H1 (cell line): ENCODE data around the gene LGI4. TPM values are rescaled to one million over a fixed set of nuclear protein-coding genes. Genes with fewer than 3 reads are reported as not detected.

ENCODE experiments used
- CTCF ChIA-PET: fragments of 300-600 bp; sonication (Branson Sonifier 250); formaldehyde crosslinking; loops from one replicate; lab custom pipeline; 2021; ENCODE audit not compliant: partially characterized antibody; lab: Charles Lee
- POLR2A ChIA-PET: fragments of 300-600 bp; sonication (Branson Sonifier 250); formaldehyde crosslinking; loops from one replicate; lab custom pipeline; 2021; ENCODE audit warnings: inconsistent platforms; ENCODE audit not compliant: partially characterized antibody; lab: Charles Lee
- DNase-seq, 2 experiments: peaks; one replicate each; pipeline versions ENCODE4 v3.0.0 to v3.0.0-alpha.2; 2010 to 2022; ENCODE audit warnings: low spot score in 2 of 2, low read depth in 1 of 2, mixed read lengths in 1 of 2
- FAIRE-seq: peaks from 2 replicates; lab custom pipeline; 2011; peaks lifted over from hg19 to GRCh38; lab: Jason Lieb, UNC
- H2AFZ ChIP-seq: 2 replicates; pipeline ENCODE4 v1.8.1; 2012; ENCODE audit warnings: low read length, inconsistent platforms
- H2AK5ac ChIP-seq: 2 replicates; pipeline ENCODE4 v1.6.1; 2013; ENCODE audit warnings: low read depth, low read length
- H2BK120ac ChIP-seq: replicated peaks from 2 replicates; pipeline ENCODE3; 2013; ENCODE audit warnings: low read depth, low read length, inconsistent platforms
- H2BK12ac ChIP-seq: 2 replicates; pipeline ENCODE4 v1.6.1; 2013; ENCODE audit warnings: low read depth, low read length
- H2BK15ac ChIP-seq: 2 replicates; pipeline ENCODE4 v1.6.1; 2013; ENCODE audit warnings: low read length
- H2BK20ac ChIP-seq: 2 replicates; pipeline ENCODE4 v1.6.1; 2013; ENCODE audit warnings: low read length
- H2BK5ac ChIP-seq: 2 replicates; pipeline ENCODE4 v1.6.1; 2013; ENCODE audit warnings: low read depth, low read length
- H3K14ac ChIP-seq: 2 replicates; pipeline ENCODE4 v1.6.1; 2013; ENCODE audit warnings: inconsistent platforms; ENCODE audit not compliant: insufficient read length
- H3K18ac ChIP-seq: 2 replicates; pipeline ENCODE4 v1.6.1; 2013; ENCODE audit warnings: low read length; ENCODE audit errors: extremely low read depth
- H3K23ac ChIP-seq: 2 replicates; pipeline ENCODE4 v1.6.1; 2013; ENCODE audit warnings: inconsistent platforms; ENCODE audit not compliant: insufficient read length
- H3K23me2 ChIP-seq: 2 replicates; pipeline ENCODE4 v1.6.1; 2013; ENCODE audit warnings: low read depth, low read length
- H3K27ac ChIP-seq: 2 replicates; pipeline ENCODE4 v1.6.1; 2011; ENCODE audit warnings: low read depth, low read length, inconsistent platforms
- H3K27me3 ChIP-seq, 4 experiments: replicated peaks in 1 of 4; 1 replicate in 1 of 4; 2 replicates in 3 of 4; pipeline versions ENCODE4 v1.6.1 to v1.8.1; 2011 to 2013; ENCODE audit warnings: low read length in 3 of 4, mild to moderate bottlenecking in 3 of 4, inconsistent platforms in 2 of 4, mixed read lengths in 2 of 4, moderate library complexity in 1 of 4; ENCODE audit not compliant: control insufficient read depth in 3 of 4, insufficient read depth in 3 of 4; ENCODE audit errors: extremely low read depth in 1 of 4
- H3K36me3 ChIP-seq, 4 experiments: 2 replicates each; pipeline versions ENCODE4 v1.6.1 to v1.8.1; 2011 to 2013; ENCODE audit warnings: mild to moderate bottlenecking in 4 of 4, low read length in 3 of 4, moderate library complexity in 2 of 4, control low read depth in 1 of 4, inconsistent platforms in 1 of 4; ENCODE audit not compliant: insufficient read depth in 4 of 4, control insufficient read depth in 2 of 4
- H3K4ac ChIP-seq: replicated peaks from 2 replicates; pipeline ENCODE3; 2013; ENCODE audit warnings: low read length, low read depth, mixed read lengths, inconsistent platforms; ENCODE audit not compliant: insufficient read length
- H3K4me1 ChIP-seq, 4 experiments: replicated peaks in 1 of 4; 1 replicate in 1 of 4; 2 replicates in 3 of 4; pipeline versions ENCODE4 v1.6.1 to v1.8.1; 2011 to 2013; ENCODE audit warnings: low read length in 3 of 4, inconsistent platforms in 2 of 4, mixed read lengths in 1 of 4; ENCODE audit not compliant: insufficient read depth in 4 of 4, control insufficient read depth in 3 of 4
- H3K4me2 ChIP-seq, 2 experiments: 2 replicates each; pipeline versions ENCODE4 v1.6.1 to v1.8.1; 2011 to 2013; ENCODE audit warnings: low read depth in 2 of 2, low read length in 2 of 2, control low read depth in 1 of 2, inconsistent platforms in 1 of 2, mild to moderate bottlenecking in 1 of 2; ENCODE audit not compliant: insufficient read depth in 1 of 2
- H3K4me3 ChIP-seq, 4 experiments: fragments of 200-600, 300-600 bp in 1 of 4; sonication (generic), shearing (Covaris generic), sonication (Bioruptor Twin) in 1 of 4; 2 replicates each; pipeline versions ENCODE4 v1.5.1 to v1.8.1; 2011 to 2016; ENCODE audit warnings: low read length in 4 of 4, low read depth in 3 of 4, control low read depth in 2 of 4, inconsistent platforms in 2 of 4, mild to moderate bottlenecking in 2 of 4, mixed read lengths in 1 of 4, moderate library complexity in 1 of 4; ENCODE audit not compliant: insufficient read depth in 2 of 4; ENCODE audit errors: extremely low read depth in 1 of 4
- H3K56ac ChIP-seq: replicated peaks from 2 replicates; pipeline ENCODE3; 2013; ENCODE audit warnings: low read depth, mild to moderate bottlenecking, mixed read lengths, low read length, inconsistent platforms; ENCODE audit not compliant: insufficient read length
- H3K79me1 ChIP-seq: 2 replicates; pipeline ENCODE4 v1.6.1; 2013; ENCODE audit warnings: low read depth, low read length, control low read depth
- H3K79me2 ChIP-seq, 2 experiments: 2 replicates each; pipeline versions ENCODE4 v1.6.1 to v1.8.1; 2012 to 2013; ENCODE audit warnings: low read length in 2 of 2, mild to moderate bottlenecking in 2 of 2, inconsistent platforms in 1 of 2; ENCODE audit not compliant: insufficient read depth in 2 of 2, control insufficient read depth in 1 of 2
- H3K9ac ChIP-seq, 4 experiments: replicated peaks in 1 of 4; 1 replicate in 1 of 4; 2 replicates in 3 of 4; pipeline versions ENCODE4 v1.6.1 to v1.8.1; 2011 to 2013; ENCODE audit warnings: low read depth in 3 of 4, low read length in 3 of 4, control low read depth in 2 of 4, mild to moderate bottlenecking in 2 of 4, moderate library complexity in 2 of 4, inconsistent platforms in 1 of 4; ENCODE audit errors: extremely low read depth in 1 of 4
- H3K9me3 ChIP-seq, 2 experiments: 2 replicates each; pipeline versions ENCODE4 v1.6.1 to v1.8.1; 2012 to 2013; ENCODE audit warnings: mild to moderate bottlenecking in 2 of 2, moderate library complexity in 2 of 2, control low read depth in 1 of 2, inconsistent platforms in 1 of 2, low read depth in 1 of 2, low read length in 1 of 2, mixed read lengths in 1 of 2; ENCODE audit not compliant: insufficient read depth in 2 of 2
- H4K20me1 ChIP-seq, 2 experiments: replicated peaks in 1 of 2; 2 replicates each; pipeline versions ENCODE3 to v1.8.1; 2011 to 2013; ENCODE audit warnings: inconsistent platforms in 2 of 2, low read length in 2 of 2, mild to moderate bottlenecking in 1 of 2; ENCODE audit not compliant: insufficient read depth in 2 of 2, control insufficient read depth in 1 of 2
- H4K5ac ChIP-seq: 2 replicates; pipeline ENCODE4 v1.6.1; 2013; ENCODE audit warnings: low read length, low read depth, mixed read lengths, inconsistent platforms; ENCODE audit not compliant: insufficient read length
- H4K8ac ChIP-seq: 2 replicates; pipeline ENCODE4 v1.8.0; 2013; ENCODE audit warnings: mild to moderate bottlenecking, moderate library complexity, low read length, inconsistent platforms; ENCODE audit not compliant: insufficient read depth; ENCODE audit errors: extremely low read depth
- H4K91ac ChIP-seq: replicated peaks from 2 replicates; pipeline ENCODE3; 2013; ENCODE audit warnings: low read length, mixed read lengths, inconsistent platforms; ENCODE audit not compliant: insufficient read length
- CEBPB ChIP-seq: IDR thresholded peaks from 2 replicates; pipeline ENCODE4 v1.6.1; 2012; ENCODE audit warnings: low read depth, low read length
- JUN ChIP-seq: IDR thresholded peaks from 2 replicates; pipeline ENCODE4 v1.6.1; 2011; ENCODE audit warnings: low read depth, mild to moderate bottlenecking, improper control_type of control experiment, low read length
- RAD21 ChIP-seq, 2 experiments: IDR thresholded peaks in 1 of 2; conservative IDR thresholded peaks in 1 of 2; 2 replicates each; pipeline ENCODE4 v1.6.1; 2011; ENCODE audit warnings: low read depth in 2 of 2, low read length in 2 of 2, improper control_type of control experiment in 1 of 2, inconsistent platforms in 1 of 2, mild to moderate bottlenecking in 1 of 2, moderate library complexity in 1 of 2
- RFX5 ChIP-seq: IDR thresholded peaks from 2 replicates; pipeline ENCODE4 v1.6.1; 2011; ENCODE audit warnings: low read depth, low read length, improper control_type of control experiment, borderline replicate concordance
- SAP30 ChIP-seq: fragments of 300-600 bp; sonication (generic); IDR thresholded peaks from 2 replicates; pipeline ENCODE4 v1.7.1; 2012; ENCODE audit warnings: low read length, moderate library complexity, mild to moderate bottlenecking, inconsistent platforms; ENCODE audit not compliant: insufficient read depth, insufficient replicate concordance
- SP1 ChIP-seq: IDR thresholded peaks from 2 replicates; pipeline ENCODE4 v1.6.1; 2011; ENCODE audit warnings: low read depth, low read length
- ZNF274 ChIP-seq: IDR thresholded peaks from 2 replicates; pipeline ENCODE4 v1.7.0; 2012; ENCODE audit warnings: low read length, borderline replicate concordance; ENCODE audit errors: extremely low read depth
- WGBS, 2 experiments: shearing (Covaris generic) in 1 of 2; methylation state at CpG; one replicate each; pipeline versions ENCODE4 v1.1.6 to v1.1.7; 2013 to 2015; ENCODE audit warnings: low lambda C conversion rate in 2 of 2, mixed read lengths in 2 of 2, inconsistent platforms in 1 of 2, low coverage in 1 of 2, missing lambda C conversion rate in 1 of 2; ENCODE audit not compliant: insufficient replicate concordance in 2 of 2, insufficient coverage in 1 of 2, insufficient read length in 1 of 2; ENCODE audit errors: extremely low coverage in 1 of 2, missing lambda C conversion rate in 1 of 2; 5-methylcytosine and 5-hydroxymethylcytosine counted together
- polyA plus RNA-seq, 7 experiments: library from polyadenylated mRNA; depleted of rRNA in 3 of 7; stranded (reverse) in 5 of 7; unstranded in 2 of 7; fragments of >200 nt in 5 of 7; fragments of 200-250 nt in 2 of 7; gene quantifications; 1 replicate in 5 of 7; 2 replicates in 1 of 7; 4 replicates in 1 of 7; pipeline versions ENCODE4 v1.2.1 to v1.2.3, GENCODE V29; 2011 to 2013; ENCODE audit warnings: missing spikeins in 2 of 7, mixed read lengths in 2 of 7
- total RNA-seq: library from RNA; stranded (reverse); fragmentation: NEBNext Ultra II Directional; extraction: Animal tissue kit (Norgen Biotek cat#: 25700); gene quantifications from 2 replicates; pipeline ENCODE4 v1.2.1, GENCODE V29; 2021

The LGI4 gene
- total and polyA plus RNA-seq, 2 of the 8 experiments (the other 6 are each of a cell fraction or from before 2014, with no cell fraction given) = 2.0 to 8.2 TPM

- ChIA-PET POLR2A (interaction anchor here (0.8 to 4.8 kb wide), 4 partner anchors 10 to 107 kb away, joined by 3 to 67 read pairs (median 4); partner anchors contain the start of gene FXYD5), CTCF (interaction anchor here (0.6 to 3.7 kb wide), 10 partner anchors 9 to 76 kb away, joined by 3 to 60 read pairs (median 4); partner anchors contain the start of gene FXYD5)
- Histone ChIP-seq H2BK120ac (no peak overlapping the region), H3K9me3 (no peaks in the 10 kb centered on the region), H3K27me3 (peaks cover 0 to 15% (median 8%) of the 10 kb centered on the region in 4 experiments; a peak in 5 of 7 replicates), H4K8ac (no peak overlapping the region), H3K27ac (no peak overlapping the region), H3K79me1 (no peaks in the 10 kb centered on the region), H2AK5ac (0 out of 2 replicates have a peak overlapping the region, but pooled peaks have one; percentile 5), H3K36me3 (no peaks in the 10 kb centered on the region), H3K23ac (no peak overlapping the region), H2AFZ (no peak overlapping the region), H3K4ac (no peak overlapping the region), H3K79me2 (no peaks in the 10 kb centered on the region), H2BK20ac (peak overlapping the region; percentile 72; the same call in 1 of the 2 replicates), H2BK12ac (peak overlapping the region; percentile 39; the same call in 1 of the 2 replicates), H3K4me1 (peaks cover 5 to 30% (median 23%) of the 10 kb centered on the region in 4 experiments), H3K18ac (peak overlapping the region; percentile 48), H4K20me1 (peaks cover 0 to 3% of the 10 kb centered on the region in 2 experiments), H3K56ac (no peak overlapping the region), H3K4me2 (peak overlapping the region; percentile 78 to 82), H3K23me2 (peaks cover 20% of the 10 kb centered on the region; the same call in 1 of the 2 replicates), H3K9ac (no peak overlapping the region), H2BK15ac (no peak overlapping the region; the same call in 1 of the 2 replicates), H2BK5ac (no peak overlapping the region), H3K14ac (no peak overlapping the region), H3K4me3 (peak overlapping the region in 2 of 4 experiments; percentile 48 to 65; a peak in 4 of 8 replicates), H4K5ac (no peak overlapping the region), H4K91ac (no peak overlapping the region)
- FAIRE-seq = peak; percentile 36
- TF ChIP-seq SAP30 (no peak), JUN (no peak), ZNF274 (no peak), CEBPB (no peak), RAD21 (IDR thresholded peaks at IDR 0.05 in 1 of 2, conservative IDR thresholded peaks at IDR 0.05 in 1 of 2; ENCODE audit: low read depth in 2 of 2, low read length in 2 of 2) (no peak), RFX5 (no peak), SP1 (no peak)
- no peak for DNase-seq
- WGBS, 2 experiments = 33% methylated on average over 3 of the region's 3 CpGs; no CpG with 5 or more reads in 1 of the 2 experiments
Measured at GRCh38 chr19:35143818-35144217, 9.0 kb upstream of the LGI4 start.
